OCI-LY1 (cell line): ENCODE data around the gene NOVA1.

Experiments
- H2AFZ ChIP-seq: fragments of 200-600 bp; sonication (generic), shearing (Covaris generic); 2 replicates; pipeline ENCODE4 v1.6.0; 2014; ENCODE audit warnings: antibody characterized with exemption, mild to moderate bottlenecking, low read length
- H3F3A ChIP-seq: fragments of 200-600 bp; sonication (generic), shearing (Covaris generic); 2 replicates; pipeline ENCODE4 v1.6.0; 2014; ENCODE audit warnings: mild to moderate bottlenecking, antibody characterized with exemption, low read length, moderate library complexity; ENCODE audit not compliant: insufficient read depth
- H3K27ac ChIP-seq: fragments of 200-600 bp; sonication (generic); 2 replicates; pipeline ENCODE4 v1.5.1; 2014; ENCODE audit warnings: low read length, mixed run types, mild to moderate bottlenecking, low read depth; ENCODE audit not compliant: poor library complexity, severe bottlenecking
- H3K27me3 ChIP-seq: fragments of 200-600 bp; sonication (generic); 2 replicates; pipeline ENCODE4 v1.6.0; 2014; ENCODE audit warnings: antibody characterized with exemption, mild to moderate bottlenecking, low read length, moderate library complexity; ENCODE audit not compliant: insufficient read depth
- H3K36me3 ChIP-seq: fragments of 200-600 bp; sonication (generic); 2 replicates; pipeline ENCODE4 v1.6.1; 2014; ENCODE audit warnings: mild to moderate bottlenecking, antibody characterized with exemption, low read length, moderate library complexity, mixed read lengths; ENCODE audit not compliant: insufficient read depth
- H3K4me1 ChIP-seq: fragments of 200-600 bp; sonication (generic); 2 replicates; pipeline ENCODE4 v1.5.1; 2014; ENCODE audit warnings: mild to moderate bottlenecking, low read length, moderate library complexity; ENCODE audit not compliant: insufficient read depth, severe bottlenecking
- H3K4me2 ChIP-seq: fragments of 200-600 bp; sonication (generic), shearing (Covaris generic); 2 replicates; pipeline ENCODE4 v1.6.1; 2014; ENCODE audit warnings: low read length
- H3K4me3 ChIP-seq: fragments of 200-600 bp; sonication (generic); 2 replicates; pipeline ENCODE4 v1.5.1; 2014; ENCODE audit warnings: low read length, low read depth, mild to moderate bottlenecking, mixed read lengths; ENCODE audit not compliant: poor library complexity, severe bottlenecking
- H3K79me2 ChIP-seq: fragments of 200-600 bp; shearing (Covaris generic); 2 replicates; pipeline ENCODE4 v1.6.1; 2016; ENCODE audit warnings: mixed run types, low read length, mixed read lengths; ENCODE audit not compliant: insufficient read depth
- H3K9ac ChIP-seq: fragments of 200-600 bp; sonication (generic), shearing (Covaris generic); 2 replicates; pipeline ENCODE4 v1.6.1; 2014; ENCODE audit warnings: mild to moderate bottlenecking, low read length, mixed read lengths
- H3K9me2 ChIP-seq: fragments of 200-600 bp; sonication (generic), shearing (Covaris generic); 2 replicates; pipeline ENCODE4 v1.6.1; 2014; ENCODE audit warnings: low read depth, mild to moderate bottlenecking, low read length, mixed read lengths
- H3K9me3 ChIP-seq: fragments of 200-600 bp; shearing (Covaris generic); 2 replicates; pipeline ENCODE4 v1.6.1; 2014; ENCODE audit warnings: low read length, mixed read lengths
- H4K20me1 ChIP-seq: fragments of 200-600 bp; sonication (generic), shearing (Covaris generic); 2 replicates; pipeline ENCODE4 v1.6.0; 2016; ENCODE audit warnings: mild to moderate bottlenecking, low read length; ENCODE audit not compliant: insufficient read depth
- EZH2 ChIP-seq: fragments of 200-600 bp; sonication (generic), shearing (Covaris generic); IDR thresholded peaks from 2 replicates; pipeline ENCODE4 v1.8.0; 2017; ENCODE audit warnings: borderline replicate concordance, mixed run types, mild to moderate bottlenecking, antibody characterized with exemption, low read length, moderate library complexity, mixed read lengths
- TF ChIP-seq, protein P1 (sequence below): fragments of 200-600 bp; sonication (generic), shearing (Covaris generic); IDR thresholded peaks from 2 replicates; pipeline ENCODE4 v1.5.1; 2017; ENCODE audit warnings: mild to moderate bottlenecking, antibody characterized with exemption, low read length, moderate library complexity, mixed read lengths

Gene NOVA1

DNA sequence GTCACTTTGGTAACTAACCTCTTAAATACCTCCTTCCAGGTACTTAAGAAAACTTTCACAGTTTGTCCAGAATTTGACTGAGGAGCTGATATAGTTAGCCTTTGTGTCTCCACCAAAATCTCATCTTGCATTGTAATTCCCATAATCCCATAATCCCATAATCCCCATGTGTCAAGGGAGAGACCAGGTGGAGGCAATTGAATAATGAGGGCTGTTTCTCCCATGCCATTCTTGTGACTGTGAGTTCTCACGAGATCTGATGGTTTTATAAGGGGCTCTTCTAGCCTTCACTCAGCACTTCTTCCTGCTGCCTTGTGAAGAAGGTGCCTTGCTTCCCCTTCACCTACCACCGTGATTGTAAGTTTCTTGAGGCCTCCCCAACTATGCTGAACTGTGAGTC is 7.8 kb upstream of the NOVA1 start:
- no peak for TF ChIP-seq EZH2
- TF ChIP-seq, protein P1, sequence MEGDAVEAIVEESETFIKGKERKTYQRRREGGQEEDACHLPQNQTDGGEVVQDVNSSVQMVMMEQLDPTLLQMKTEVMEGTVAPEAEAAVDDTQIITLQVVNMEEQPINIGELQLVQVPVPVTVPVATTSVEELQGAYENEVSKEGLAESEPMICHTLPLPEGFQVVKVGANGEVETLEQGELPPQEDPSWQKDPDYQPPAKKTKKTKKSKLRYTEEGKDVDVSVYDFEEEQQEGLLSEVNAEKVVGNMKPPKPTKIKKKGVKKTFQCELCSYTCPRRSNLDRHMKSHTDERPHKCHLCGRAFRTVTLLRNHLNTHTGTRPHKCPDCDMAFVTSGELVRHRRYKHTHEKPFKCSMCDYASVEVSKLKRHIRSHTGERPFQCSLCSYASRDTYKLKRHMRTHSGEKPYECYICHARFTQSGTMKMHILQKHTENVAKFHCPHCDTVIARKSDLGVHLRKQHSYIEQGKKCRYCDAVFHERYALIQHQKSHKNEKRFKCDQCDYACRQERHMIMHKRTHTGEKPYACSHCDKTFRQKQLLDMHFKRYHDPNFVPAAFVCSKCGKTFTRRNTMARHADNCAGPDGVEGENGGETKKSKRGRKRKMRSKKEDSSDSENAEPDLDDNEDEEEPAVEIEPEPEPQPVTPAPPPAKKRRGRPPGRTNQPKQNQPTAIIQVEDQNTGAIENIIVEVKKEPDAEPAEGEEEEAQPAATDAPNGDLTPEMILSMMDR: no peak
- Histone ChIP-seq H3K27ac (no peak overlapping the region), H3K4me1 (no peaks in the 10 kb centered on the region)

DNA sequence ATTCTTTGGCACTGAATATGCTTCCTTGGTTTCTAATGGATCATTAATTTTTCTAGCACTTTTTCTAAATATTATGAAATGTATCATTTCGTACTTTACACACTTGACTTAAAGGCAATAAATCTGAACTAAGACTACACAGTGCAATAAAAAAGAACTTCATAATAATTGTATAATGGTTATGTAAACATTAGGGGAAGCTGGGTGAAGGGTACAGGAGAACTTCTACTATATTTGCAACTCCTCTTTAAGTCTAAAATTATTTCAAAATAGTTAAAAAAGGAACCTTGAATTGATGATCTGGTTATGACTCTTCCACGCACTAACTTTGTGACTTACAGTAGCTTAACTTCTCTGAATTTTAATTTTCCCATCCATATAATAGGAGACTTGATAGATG is 5.1 kb upstream of the NOVA1 start:
- Histone ChIP-seq H4K20me1 (no peaks in the 10 kb centered on the region), H3K4me3 (no peak overlapping the region), H3K36me3 (no peaks in the 10 kb centered on the region), H3K9ac (no peak overlapping the region), H2AFZ (no peak overlapping the region), H3K79me2 (no peaks in the 10 kb centered on the region), H3K27me3 (no peaks in the 10 kb centered on the region), H3F3A (no peaks in the 10 kb centered on the region), H3K9me2 (no peaks in the 10 kb centered on the region), H3K4me2 (no peak overlapping the region), H3K27ac (no peak overlapping the region), H3K4me1 (no peaks in the 10 kb centered on the region), H3K9me3 (no peaks in the 10 kb centered on the region)
- no peak for TF ChIP-seq EZH2

More for the DNA sequence above, 7.8 kb upstream of the NOVA1 start:
- H3K9me2 ChIP-seq: no peaks in the 10 kb centered on the region
- no peaks in the 10 kb centered on the region for H3K9me3 ChIP-seq
- H3K27me3 ChIP-seq: no peaks in the 10 kb centered on the region
- no peaks in the 10 kb centered on the region for H4K20me1 ChIP-seq
- H3K4me3 ChIP-seq: no peak overlapping the region
- H3K9ac ChIP-seq: no peak overlapping the region
- no peaks in the 10 kb centered on the region for H3K36me3 ChIP-seq
- H2AFZ ChIP-seq: no peak overlapping the region
- H3K79me2 ChIP-seq: no peaks in the 10 kb centered on the region
- no peaks in the 10 kb centered on the region for H3F3A ChIP-seq
- H3K4me2 ChIP-seq: no peak overlapping the region

DNA sequence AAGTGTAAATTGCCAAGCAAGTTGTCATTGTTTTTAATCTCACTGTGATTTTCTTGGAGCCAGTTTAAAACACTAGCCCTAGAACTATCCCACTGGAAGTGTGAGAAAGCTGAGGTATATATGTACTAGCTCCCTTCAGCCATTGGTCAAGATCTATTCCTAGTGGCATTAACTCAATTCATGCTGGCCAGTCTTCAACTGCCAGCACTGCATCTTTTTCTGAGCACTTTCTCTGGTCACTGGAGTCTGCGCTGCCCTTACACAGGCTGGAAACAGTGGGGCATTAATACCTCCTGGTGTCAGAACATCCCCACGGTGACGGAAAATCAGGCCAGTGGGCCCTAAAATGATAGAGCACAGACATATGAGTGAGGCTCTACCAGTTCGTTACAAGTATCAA is 4.0 kb upstream of the NOVA1 start:
- no peak overlapping the region for H3K9ac ChIP-seq
- no peak overlapping the region for H3K27ac ChIP-seq
- H2AFZ ChIP-seq: no peak overlapping the region
- no peaks in the 10 kb centered on the region for H3K9me3 ChIP-seq
- no peaks in the 10 kb centered on the region for H3K27me3 ChIP-seq
- no peaks in the 10 kb centered on the region for H3K9me2 ChIP-seq
- no peaks in the 10 kb centered on the region for H4K20me1 ChIP-seq
- no peak overlapping the region for H3K4me2 ChIP-seq
- no peaks in the 10 kb centered on the region for H3F3A ChIP-seq
- no peak for TF ChIP-seq EZH2
- TF ChIP-seq, protein P1: no peak
- no peaks in the 10 kb centered on the region for H3K36me3 ChIP-seq
- H3K4me3 ChIP-seq: no peak overlapping the region
- no peaks in the 10 kb centered on the region for H3K4me1 ChIP-seq
- H3K79me2 ChIP-seq: no peaks in the 10 kb centered on the region

DNA sequence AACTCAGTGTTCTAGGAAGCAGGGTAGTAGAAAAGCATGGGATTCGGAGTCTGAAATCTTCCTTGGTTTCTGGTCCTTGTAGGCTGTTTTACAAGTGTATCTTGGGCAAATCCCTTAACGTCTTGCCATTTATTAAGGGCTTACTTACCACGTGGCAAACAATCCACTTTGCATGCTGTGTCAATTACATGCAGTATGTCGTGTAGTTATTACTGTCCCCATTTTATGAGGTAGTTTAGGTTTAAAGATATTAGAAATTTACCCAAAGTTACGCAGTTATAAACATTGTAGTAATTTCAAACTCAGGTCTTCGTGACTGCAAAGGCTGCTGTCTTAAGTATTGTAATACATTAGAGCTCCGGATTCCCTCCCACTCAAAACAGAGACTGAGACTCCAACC is 1.5 kb upstream of the NOVA1 start:
- Histone ChIP-seq H3K4me3 (no peak overlapping the region), H3K9me3 (no peaks in the 10 kb centered on the region), H4K20me1 (no peaks in the 10 kb centered on the region), H3F3A (no peaks in the 10 kb centered on the region), H3K27me3 (no peaks in the 10 kb centered on the region), H3K9me2 (no peaks in the 10 kb centered on the region), H3K4me2 (no peak overlapping the region), H3K9ac (no peak overlapping the region), H3K36me3 (no peaks in the 10 kb centered on the region), H3K79me2 (no peaks in the 10 kb centered on the region), H3K4me1 (no peaks in the 10 kb centered on the region), H2AFZ (no peak overlapping the region), H3K27ac (no peak overlapping the region)
- TF ChIP-seq, protein P1: no peak
- TF ChIP-seq EZH2: no peak
